Measurements from ENCODE around the gene SYMPK. TPM values are rescaled to one million over a fixed set of nuclear protein-coding genes. Genes with fewer than 3 reads are reported as not detected.

The SYMPK gene
- total and polyA plus RNA-seq, 2 donors from 2014 or later: 61.5 to 77.4 TPM

DNA sequence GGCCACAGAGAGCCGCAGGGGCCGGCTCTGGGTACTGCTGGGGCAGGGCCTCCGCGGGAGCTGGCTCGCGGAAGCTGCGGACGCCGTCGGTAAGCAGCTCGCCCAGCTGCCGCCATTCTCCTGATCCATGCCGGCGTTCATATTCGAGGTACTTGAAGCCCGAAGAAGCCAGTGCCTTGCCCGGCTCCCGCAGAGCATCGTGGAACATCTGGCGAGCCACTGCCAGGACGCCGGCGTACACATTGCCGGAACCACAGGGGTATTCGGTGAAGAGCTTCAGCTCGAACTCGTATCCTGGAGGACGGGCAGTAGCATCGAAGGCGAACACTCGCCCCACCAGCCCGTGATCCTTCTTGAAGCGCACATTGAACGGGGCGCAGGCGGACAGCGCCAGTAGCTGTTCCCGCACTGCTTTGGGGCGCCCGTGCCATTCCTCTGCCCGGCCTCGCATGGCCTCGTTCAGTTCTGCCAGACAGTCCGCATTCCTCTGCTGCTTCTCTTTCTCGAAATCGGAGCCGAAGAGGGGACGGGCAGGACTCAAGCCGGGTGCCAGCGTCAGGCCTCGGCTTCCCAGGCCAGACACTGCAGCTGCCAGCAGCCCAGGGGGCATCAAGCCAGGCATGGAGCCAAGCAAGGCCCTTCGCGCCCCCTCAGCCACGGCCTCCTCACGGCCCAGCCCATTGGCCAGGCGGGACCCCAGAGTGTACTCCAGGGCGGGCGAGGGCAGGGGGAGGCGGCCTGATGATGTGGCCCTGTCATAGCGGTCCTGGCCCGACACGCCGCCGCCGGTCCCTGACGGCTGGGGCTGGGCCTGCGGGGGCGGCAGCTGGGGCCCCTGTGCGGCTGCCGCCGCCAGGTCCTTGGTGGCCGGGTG lies 22.0 kb upstream of the SYMPK start:
- DNase-seq (peak in 3 of 5 donors; percentile 46 to 82 (median 68)), FAIRE-seq (no peak)
- Histone ChIP-seq H3K36me3 (ENCODE audit: control insufficient read depth in 2 of 3, insufficient read depth in 3 of 3, low read length in 3 of 3) (no peaks in the 10 kb centered on the region), H3K9me3 (ENCODE audit: control insufficient read depth in 2 of 3, insufficient read depth in 1 of 3, low read length in 3 of 3) (no peaks in the 10 kb centered on the region), H3K4me3 (ENCODE audit: low read length in 3 of 3) (peak overlapping the region in 1 of 3 donors; percentile 86), H3K27ac (ENCODE audit: low read depth in 2 of 2, low read length in 2 of 2) (peak overlapping the region; percentile 94 to 95), H3K27me3 (ENCODE audit: control insufficient read depth, insufficient read depth, low read length) (no peaks in the 10 kb centered on the region), H3K9ac (ENCODE audit: low read length in 3 of 3) (peak overlapping the region in 1 of 3 donors; percentile 40), H3K4me1 (ENCODE audit: control insufficient read depth in 2 of 3, insufficient read depth in 2 of 3, low read depth in 1 of 3, low read length in 3 of 3) (peaks cover 0 to 32% (median 11%) of the 10 kb centered on the region in 3 donors)
- intact Hi-C loops (cut with DNase I): no loop called here
- TF ChIP-seq, protein P1, sequence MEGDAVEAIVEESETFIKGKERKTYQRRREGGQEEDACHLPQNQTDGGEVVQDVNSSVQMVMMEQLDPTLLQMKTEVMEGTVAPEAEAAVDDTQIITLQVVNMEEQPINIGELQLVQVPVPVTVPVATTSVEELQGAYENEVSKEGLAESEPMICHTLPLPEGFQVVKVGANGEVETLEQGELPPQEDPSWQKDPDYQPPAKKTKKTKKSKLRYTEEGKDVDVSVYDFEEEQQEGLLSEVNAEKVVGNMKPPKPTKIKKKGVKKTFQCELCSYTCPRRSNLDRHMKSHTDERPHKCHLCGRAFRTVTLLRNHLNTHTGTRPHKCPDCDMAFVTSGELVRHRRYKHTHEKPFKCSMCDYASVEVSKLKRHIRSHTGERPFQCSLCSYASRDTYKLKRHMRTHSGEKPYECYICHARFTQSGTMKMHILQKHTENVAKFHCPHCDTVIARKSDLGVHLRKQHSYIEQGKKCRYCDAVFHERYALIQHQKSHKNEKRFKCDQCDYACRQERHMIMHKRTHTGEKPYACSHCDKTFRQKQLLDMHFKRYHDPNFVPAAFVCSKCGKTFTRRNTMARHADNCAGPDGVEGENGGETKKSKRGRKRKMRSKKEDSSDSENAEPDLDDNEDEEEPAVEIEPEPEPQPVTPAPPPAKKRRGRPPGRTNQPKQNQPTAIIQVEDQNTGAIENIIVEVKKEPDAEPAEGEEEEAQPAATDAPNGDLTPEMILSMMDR (IDR thresholded peaks at IDR 0.05; ENCODE audit: borderline replicate concordance, extremely low read depth, insufficient read depth): no peak

DNA sequence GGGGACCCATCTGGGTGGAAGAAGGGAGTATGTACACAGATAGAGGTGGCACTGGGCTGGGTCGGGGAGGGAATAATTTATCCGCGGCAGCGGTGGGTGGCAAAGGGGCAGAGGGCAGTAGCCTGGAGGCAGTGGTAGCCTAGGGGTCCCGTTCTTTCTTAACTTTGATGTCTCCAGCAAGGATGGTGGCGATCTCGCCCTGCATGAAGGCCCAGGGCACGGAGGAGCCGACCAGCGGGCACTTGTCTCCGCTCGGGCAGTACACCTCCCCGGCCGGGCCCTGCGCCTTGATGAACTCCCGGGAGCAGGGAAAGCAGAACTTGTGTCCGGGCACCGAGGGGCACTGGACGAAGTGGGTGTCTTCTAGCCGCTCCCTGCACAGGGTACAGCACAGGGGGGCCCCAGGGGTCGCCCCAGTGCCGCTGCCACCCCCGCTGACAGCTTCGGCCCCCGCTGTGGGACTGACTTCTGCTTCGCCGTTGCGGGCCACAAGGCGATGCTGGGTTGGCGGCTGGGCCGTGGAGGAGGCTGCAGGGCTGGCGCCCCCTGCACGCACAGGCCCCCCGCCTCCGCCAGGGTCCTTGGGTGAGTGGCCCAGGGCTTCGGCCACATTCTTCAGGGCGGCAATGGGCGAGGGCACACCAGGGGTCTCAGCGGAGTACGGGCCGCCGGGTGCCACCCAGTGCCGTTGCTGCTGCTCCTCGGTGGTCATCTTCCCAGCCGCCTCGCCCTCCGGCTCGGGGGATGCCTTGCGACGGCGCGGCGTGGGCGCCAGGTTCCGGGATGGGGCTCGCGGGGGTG lies 21.1 kb upstream of the SYMPK start:
- TF ChIP-seq, protein P1 (IDR thresholded peaks at IDR 0.05; ENCODE audit: borderline replicate concordance, extremely low read depth, insufficient read depth): no peak
- H3K9ac ChIP-seq (ENCODE audit: low read length in 3 of 3): peak overlapping the region in 1 of 3 donors; percentile 69
- DNase-seq (peak in 2 of 5 donors; percentile 74 to 82), FAIRE-seq (no peak)
- no peaks in the 10 kb centered on the region for H3K36me3 ChIP-seq (ENCODE audit: control insufficient read depth in 2 of 3, insufficient read depth in 3 of 3, low read length in 3 of 3)
- H3K9me3 ChIP-seq (ENCODE audit: control insufficient read depth in 2 of 3, insufficient read depth in 1 of 3, low read length in 3 of 3): no peaks in the 10 kb centered on the region
- no peaks in the 10 kb centered on the region for H3K27me3 ChIP-seq (ENCODE audit: control insufficient read depth, insufficient read depth, low read length)
- H3K27ac ChIP-seq (ENCODE audit: low read depth in 2 of 2, low read length in 2 of 2): peak overlapping the region in 1 of 2 donors; percentile 17
- intact Hi-C loops (cut with DNase I): no loop called here
- H3K4me1 ChIP-seq (ENCODE audit: control insufficient read depth in 2 of 3, insufficient read depth in 2 of 3, low read depth in 1 of 3, low read length in 3 of 3): peaks cover 0 to 32% (median 11%) of the 10 kb centered on the region in 3 donors
- H3K4me3 ChIP-seq (ENCODE audit: low read length in 3 of 3): peak overlapping the region in 1 of 3 donors; percentile 8

DNA sequence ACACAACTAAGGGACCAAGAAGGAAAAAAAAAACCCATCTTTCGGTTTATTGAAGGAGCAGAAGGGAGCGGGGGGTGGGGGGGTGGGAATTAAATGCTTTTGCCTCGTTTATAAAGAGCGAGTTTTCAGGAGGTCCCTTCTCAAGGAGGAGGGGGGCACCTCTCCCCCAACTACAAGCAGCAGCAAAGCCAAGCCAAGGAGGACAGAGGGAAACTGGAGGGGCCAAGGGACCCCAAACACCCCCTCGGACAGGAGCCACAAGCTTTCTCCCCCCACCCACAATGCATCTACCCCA lies 20.6 kb upstream of the SYMPK start:
- H3K27me3 ChIP-seq (ENCODE audit: control insufficient read depth, insufficient read depth, low read length): no peaks in the 10 kb centered on the region
- no peaks in the 10 kb centered on the region for H3K36me3 ChIP-seq (ENCODE audit: control insufficient read depth in 2 of 3, insufficient read depth in 3 of 3, low read length in 3 of 3)
- peaks cover 0 to 32% (median 11%) of the 10 kb centered on the region in 3 donors for H3K4me1 ChIP-seq (ENCODE audit: control insufficient read depth in 2 of 3, insufficient read depth in 2 of 3, low read depth in 1 of 3, low read length in 3 of 3)
- H3K4me3 ChIP-seq (ENCODE audit: low read length in 3 of 3): peak overlapping the region in 1 of 3 donors; percentile 8
- intact Hi-C loops (cut with DNase I): no loop called here
- TF ChIP-seq, protein P1 (IDR thresholded peaks at IDR 0.05; ENCODE audit: borderline replicate concordance, extremely low read depth, insufficient read depth): no peak
- no peak for FAIRE-seq
- H3K9me3 ChIP-seq (ENCODE audit: control insufficient read depth in 2 of 3, insufficient read depth in 1 of 3, low read length in 3 of 3): no peaks in the 10 kb centered on the region
- peak overlapping the region in 1 of 2 donors; percentile 71 for H3K27ac ChIP-seq (ENCODE audit: low read depth in 2 of 2, low read length in 2 of 2)
- H3K9ac ChIP-seq (ENCODE audit: low read length in 3 of 3): peak overlapping the region in 1 of 3 donors; percentile 69
- DNase-seq: no peak
